ENCODE measurements around the gene ST6GALNAC2.

DNA sequence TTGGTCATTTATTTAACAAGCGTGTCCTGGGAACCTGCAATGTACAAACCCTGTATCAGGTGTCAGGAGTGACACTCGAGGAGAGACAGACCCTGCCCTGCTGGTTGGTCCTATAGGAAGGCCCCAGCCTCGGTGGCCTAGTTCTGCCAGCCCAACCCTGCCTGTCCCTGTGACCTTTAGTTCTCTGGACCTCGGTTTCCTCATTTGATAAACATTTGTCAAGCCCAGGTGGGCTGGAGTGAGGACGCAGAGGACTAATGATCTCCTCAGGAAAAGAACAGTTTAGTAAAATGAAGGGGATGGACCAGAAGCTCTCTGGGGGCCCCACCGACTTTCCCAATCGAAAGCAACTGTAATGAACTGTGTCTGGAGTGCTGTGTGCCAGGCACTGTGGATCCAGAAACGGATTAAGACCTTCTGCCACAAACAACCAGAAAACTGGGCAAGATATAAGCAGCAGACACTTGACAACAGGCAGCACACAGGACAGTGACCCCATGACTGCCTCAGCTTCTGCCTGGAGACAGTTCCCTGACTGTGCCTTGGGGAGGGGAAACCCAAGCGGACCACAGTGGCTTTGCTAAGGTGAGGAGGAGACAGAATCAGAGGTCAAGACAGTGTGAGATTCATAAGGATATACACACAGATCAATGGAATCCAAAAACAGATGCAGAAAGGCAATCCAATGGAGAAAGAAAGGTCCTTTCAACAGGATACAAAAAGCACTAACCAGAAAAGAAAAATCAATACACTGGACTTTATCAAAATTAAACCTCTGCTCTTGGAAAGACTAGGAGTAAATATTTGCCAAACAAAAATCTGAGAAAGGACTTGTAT is 37.1 kb downstream of the ST6GALNAC2 start:
- TF ChIP-seq CTCF (IDR thresholded peaks at IDR 0.05) = no peak
- no peak for TF ChIP-seq POLR2A (IDR thresholded peaks at IDR 0.05)

All from tibial nerve (tissue), 3 donors.